Measurements from ENCODE around the gene FOXP1.

- TF ChIP-seq, protein P1, sequence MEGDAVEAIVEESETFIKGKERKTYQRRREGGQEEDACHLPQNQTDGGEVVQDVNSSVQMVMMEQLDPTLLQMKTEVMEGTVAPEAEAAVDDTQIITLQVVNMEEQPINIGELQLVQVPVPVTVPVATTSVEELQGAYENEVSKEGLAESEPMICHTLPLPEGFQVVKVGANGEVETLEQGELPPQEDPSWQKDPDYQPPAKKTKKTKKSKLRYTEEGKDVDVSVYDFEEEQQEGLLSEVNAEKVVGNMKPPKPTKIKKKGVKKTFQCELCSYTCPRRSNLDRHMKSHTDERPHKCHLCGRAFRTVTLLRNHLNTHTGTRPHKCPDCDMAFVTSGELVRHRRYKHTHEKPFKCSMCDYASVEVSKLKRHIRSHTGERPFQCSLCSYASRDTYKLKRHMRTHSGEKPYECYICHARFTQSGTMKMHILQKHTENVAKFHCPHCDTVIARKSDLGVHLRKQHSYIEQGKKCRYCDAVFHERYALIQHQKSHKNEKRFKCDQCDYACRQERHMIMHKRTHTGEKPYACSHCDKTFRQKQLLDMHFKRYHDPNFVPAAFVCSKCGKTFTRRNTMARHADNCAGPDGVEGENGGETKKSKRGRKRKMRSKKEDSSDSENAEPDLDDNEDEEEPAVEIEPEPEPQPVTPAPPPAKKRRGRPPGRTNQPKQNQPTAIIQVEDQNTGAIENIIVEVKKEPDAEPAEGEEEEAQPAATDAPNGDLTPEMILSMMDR (IDR thresholded peaks at IDR 0.05): no peak
- TF ChIP-seq EZH2phosphoT487 (IDR thresholded peaks at IDR 0.05) (no peak), EZH2 (IDR thresholded peaks at IDR 0.05) (no peak)
Observed at GRCh38 chr3:71453822-71454511, 129.6 kb downstream of the FOXP1 start.

Data from neural progenitor cell (in vitro differentiated cells).